NCI-H2171 (cell line): ENCODE results near the gene RNF182.
"Not testable (repeated sequence)": the region's sequence is repeated elsewhere in the genome, so short reads cannot be mapped to it uniquely, and the experiment has no call there.

Source experiments
- DNase-seq: peaks from one replicate; lab custom pipeline; 2025; lab: John Stamatoyannopoulos, UW

Gene RNF182

DNA sequence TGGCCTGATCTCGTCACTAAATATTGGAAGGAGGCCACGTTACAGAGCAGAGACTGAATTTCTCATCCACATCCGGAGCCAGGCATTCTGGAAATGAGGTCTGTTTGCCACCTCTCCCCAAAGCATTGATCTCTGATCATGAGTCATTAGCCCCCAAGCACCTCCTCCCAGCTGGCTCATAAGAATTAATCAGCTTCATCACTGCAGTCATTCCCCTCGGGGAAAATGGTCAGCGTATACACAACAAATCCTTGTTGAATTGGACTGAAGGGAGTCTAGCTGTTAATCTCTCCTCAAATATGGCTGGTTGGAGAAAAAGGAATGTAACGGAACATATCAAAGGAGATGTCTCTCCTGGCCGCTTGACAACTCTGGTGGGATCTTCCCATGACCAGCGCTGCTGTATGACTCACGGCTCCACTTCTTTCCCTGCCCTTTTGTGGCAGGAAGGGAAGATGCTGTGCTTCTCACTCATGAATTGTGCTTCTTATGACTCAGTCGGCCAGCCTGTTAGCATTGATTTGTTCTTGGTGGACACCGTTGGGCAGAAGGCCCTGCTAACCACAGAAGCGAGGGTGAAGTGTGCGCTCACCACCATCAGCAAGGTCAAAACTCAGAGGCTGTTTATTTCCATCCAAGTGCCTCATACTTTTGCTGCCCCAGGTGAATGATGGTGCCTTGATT, 76.7 kb downstream of the RNF182 start:
- no peak for DNase-seq

DNA sequence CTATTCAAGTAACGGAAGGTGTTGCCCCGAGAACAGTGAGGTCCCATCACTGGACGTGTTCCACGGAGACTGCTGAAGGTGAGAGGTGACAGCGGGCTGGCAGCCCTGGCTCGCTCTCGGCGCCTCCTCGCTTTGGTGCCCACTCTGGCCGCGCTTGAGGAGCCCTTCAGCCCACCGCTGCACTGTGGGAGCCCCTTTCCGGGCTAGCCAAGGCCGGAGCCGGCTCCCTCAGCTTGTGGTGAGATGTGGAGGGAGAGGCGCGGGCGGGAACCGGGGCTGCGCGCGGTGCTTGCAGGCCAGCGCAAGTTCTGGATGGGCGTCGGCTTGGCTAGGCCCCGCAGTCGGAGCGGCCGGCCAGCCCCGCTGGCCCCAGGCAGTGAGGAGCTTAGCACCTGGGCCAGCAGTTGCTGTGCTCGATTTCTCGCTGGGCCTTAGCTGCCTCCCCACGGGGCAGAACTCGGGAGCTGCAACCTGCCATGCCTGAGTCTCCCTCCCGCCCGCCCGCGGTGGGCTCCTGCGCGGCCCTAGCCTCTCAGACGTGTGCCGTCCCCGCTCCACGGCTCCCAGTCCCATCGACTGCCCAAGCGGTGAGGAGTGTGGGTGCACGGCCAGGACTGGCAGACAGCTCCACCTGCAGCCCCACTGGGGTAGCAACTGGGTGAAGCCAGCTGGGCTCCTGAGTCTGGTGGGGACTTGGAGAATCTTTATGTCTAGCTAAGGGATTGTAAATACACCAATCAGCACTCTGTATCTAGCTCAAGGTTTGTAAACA, 77.6 kb downstream of the RNF182 start:
- DNase-seq, result no peak

DNA sequence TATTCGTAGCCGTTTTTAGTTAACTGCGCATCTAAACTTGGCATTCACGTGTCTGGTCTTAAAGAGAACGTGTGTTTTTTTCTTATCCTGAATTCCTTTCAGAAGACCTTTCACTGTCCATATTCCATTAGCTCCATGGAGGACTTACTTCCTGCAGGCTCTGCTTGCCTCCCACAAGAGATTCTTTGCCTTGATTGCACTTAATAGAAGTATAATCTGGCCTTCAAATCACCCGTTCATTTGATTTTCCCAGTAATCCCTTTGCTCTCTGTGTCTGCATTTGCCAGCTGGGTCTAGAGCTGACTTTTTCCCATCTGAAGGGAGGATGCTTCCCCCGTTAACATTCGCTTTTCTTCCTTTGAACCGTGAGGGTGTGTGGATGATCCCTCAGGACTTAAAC, 79.5 kb downstream of the RNF182 start:
- DNase-seq, result no peak

DNA sequence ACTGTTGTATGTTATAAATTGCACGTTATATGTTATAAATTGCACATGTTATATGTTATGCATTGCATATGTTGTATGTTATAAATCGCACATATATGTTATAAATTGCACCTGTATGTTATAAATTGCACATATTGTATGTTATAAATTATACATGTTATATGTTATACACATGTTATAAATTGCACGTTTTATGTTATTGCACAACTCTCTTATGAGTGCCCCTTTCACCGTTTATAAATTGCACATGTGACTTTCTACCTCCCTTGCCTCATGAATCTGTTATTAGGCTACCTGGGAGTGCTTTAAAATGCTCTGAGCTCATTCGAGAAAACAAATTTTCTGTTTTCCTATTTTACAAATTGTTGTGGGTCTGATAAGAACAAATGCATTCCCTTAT, 84.1 kb downstream of the RNF182 start:
- DNase-seq, result no peak

DNA sequence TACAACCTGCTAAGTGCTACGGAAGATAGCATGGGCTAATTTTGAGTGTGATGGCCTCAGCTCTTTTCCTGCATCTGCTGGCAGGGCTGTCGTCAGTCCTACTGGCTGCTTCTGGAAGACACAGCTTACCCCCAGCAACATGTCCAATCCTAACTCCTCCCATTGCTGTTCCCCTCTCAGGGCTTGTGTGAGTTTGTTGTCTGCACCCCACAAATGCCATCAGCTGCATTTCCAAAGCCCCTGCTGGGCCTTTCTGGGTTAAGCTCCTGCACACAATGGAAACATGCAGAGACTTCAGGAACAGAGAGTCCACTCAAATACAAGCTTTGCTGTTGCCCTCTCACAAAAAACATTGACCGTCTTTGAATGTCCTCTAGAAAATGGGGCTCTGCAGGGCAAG, 84.7 kb downstream of the RNF182 start:
- DNase-seq, result no peak

- DNase-seq, result no peak
Measured at GRCh38 chr6:14010275-14010674, 85.5 kb downstream of the RNF182 start.

- DNase-seq, result no peak
Measured at GRCh38 chr6:14012313-14013030, 87.7 kb downstream of the RNF182 start.

DNA sequence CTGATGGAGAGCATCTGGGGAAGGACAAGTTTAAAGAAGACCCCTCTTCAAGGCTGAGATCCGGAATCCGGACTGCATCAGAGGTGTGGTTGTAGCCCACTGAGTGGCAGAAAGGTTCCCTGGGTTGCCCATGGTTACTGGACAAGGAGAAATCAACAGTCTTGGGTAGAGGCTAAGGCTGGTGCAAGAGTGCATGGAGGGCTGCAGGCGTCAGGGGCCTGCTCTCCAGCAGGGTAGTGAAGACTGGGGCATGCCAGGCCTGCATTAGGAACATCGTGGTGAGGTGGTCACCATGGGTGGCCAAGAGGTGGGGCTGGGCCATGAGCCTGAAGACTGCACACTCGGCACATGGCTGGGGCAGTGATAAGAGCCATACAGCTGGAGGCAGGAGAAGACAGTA, 91.2 kb downstream of the RNF182 start:
- DNase-seq, result no peak

DNA sequence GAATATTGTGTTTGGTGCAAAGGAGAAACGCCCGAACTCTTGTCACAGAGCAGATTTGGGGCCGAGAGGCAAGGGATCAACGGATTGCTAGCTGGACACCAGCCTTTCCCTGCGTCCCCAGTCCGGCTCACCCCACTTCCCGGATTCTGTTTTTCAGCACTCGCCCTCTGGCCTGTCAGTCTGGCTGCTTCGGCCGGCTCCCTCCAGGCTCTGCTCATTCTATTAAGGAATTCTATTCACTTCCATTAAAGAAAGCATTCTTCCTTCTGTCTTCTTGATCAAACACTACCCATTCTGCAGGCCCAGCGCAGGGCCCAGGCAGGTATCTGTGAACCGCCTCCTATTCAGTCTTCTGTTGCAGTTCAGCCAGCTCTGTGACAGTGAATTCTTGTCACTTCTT, 91.7 kb downstream of the RNF182 start:
- no peak for DNase-seq

- no peak for DNase-seq
Measured at GRCh38 chr6:14016935-14017625, 92.3 kb downstream of the RNF182 start.

DNA sequence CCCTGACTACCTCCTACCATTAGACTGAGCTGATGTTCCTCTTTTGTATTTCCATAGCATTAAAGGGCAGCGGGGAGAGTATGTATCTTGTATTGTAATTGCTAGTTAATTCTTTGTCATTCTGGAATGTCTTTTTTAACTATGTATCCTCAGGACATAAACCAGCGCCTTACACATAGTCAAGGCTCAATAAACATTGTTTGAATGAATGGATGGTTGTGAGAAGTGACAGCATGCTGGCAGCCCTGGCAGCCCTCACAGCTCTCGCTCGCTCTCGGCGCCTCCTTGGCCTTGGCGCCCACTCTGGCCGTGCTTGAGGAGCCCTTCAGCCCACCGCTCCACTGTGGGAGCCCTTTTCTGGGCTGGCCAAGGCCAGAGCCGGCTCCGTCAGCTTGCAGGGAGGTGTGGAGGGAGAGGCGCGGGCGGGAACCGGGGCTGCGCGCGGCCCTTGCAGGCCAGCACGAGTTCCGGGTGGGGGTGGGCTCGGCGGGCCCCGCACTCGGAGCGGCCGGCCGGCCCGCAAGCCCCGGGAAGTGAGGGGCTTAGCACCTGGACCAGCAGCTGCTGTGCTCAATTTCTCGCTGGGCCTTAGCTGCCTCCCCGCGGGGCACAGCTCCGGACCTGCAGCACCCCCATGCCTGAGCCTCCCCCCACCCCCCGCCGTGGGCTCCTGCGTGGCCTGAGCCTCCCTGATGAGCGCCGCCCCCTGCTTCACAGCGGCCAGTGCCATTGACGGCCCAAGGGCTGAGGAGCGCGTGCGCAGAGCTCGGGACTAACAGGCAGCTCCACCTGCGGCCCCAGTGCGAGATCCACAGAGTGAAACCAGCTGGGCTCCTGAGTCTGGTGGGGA, 93.1 kb downstream of the RNF182 start:
- DNase-seq, result no peak

- not testable (repeated sequence) for DNase-seq
Measured at GRCh38 chr6:14018559-14018958, 93.8 kb downstream of the RNF182 start.

DNA sequence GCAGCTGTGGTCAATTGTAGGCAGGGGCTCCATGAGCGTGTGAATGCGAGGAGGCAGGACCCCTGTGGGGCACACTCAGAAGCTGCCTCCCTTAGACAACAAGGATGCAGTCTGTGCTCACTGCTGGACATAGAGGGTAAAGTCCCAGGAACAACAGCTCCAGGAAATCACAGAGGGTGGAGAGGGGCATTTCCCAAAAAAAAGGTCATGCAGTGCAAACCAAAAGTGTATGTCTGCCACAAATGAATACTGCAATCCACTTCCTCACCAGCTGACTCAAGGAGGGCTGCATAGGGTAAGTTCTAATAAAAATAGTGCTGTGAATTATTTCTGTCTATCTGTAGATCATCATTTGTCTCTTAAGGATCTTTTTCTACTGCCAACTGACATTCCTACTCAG, 95.8 kb downstream of the RNF182 start:
- DNase-seq, result no peak

DNA sequence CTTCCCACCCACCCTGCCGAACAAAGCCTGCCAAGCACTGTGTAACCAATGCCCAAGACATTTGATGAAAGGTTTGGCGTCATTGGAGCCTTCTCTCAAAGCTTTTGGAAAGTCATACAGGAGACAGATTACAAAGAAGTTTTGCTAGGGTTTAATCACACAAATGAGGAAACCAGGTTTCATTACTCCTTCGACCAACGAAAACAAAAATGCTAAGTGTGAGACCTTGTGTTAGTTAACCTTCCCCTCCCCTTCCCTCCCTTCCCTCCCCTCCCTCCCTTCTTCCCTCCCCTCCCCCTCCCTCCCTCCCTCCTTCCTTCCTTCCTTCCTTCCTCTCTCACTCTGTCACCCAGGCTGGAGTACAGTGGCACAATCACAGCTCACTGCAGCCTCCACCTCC, 96.7 kb downstream of the RNF182 start:
- DNase-seq, result no peak

GRCh38 chr6:14022673-14023072, 97.9 kb downstream of the RNF182 start:
- no peak for DNase-seq

DNA sequence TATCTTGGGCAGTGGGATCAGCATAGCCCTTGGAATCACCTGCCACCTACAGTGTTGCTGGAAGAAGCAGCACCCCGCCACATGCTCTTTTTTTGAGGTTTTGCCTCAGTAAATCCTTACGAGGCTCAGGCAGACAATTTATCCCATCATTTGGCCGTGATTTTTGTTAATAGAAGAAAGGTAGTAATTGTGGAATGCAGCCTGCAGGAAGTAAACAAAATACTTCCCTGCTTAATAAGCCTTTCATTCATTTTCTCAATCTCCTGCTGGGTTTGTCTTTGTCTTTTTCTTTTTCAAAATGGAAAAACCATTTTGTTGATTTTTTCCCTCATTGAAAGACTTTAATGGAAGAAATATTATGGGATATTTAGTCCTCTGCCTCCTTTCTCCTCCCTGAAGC, 99.1 kb downstream of the RNF182 start:
- no peak for DNase-seq

DNA sequence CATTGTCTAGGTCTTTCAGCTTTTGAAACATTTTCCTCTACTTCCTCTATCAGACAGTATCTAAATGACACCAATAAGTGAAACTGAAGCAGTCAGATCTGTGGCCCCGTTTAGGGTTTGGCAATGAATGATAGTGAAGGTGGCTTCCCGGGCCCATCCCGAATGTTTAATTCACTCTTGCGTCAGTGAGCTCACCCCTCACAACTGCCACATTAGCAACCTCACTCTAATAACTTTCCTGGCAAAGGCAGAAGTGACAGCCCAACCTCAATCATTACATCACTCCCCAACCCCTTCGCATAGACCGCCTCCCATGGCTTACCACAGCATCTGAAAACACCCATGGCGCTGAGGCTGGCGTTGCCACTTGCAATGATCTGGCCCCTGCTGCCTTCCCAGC, 100.4 kb downstream of the RNF182 start:
- DNase-seq, result no peak

DNA sequence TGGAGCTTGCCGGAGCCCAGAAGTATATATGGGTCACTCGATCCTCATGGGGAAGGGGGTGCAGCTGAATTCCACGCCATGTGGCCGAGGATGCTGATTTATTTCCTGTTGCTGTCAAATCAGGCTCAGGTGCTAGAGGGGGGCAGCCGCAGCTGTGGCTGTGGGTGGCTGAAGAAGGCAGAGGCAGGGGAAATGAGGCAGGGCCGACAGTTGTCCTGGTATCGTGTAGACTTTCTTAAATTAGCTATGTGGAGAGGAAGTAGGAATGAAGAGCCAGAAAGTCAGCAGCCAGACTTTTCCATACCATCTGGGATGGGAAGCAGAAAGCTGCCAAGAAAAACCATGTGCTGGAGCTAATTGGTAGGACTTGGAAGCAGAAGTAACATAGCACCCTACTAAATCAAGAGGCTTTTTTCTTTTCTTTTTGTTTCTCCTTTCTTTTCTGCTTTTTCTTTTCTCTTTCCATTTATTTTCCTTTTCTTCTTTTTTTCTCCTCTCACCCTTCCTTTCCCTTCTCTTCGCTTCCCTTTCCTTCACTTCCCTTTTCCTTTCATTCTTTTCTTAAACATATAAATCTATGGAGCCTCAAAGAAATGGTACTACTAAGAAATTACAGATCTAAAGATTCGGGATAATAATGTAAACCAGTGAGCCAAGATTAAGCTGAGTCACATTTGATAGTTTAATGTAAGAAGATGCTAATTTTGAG, 102.2 kb downstream of the RNF182 start:
- peak; percentile 32 for DNase-seq

- DNase-seq, result no peak
Measured at GRCh38 chr6:14028631-14029030, 103.9 kb downstream of the RNF182 start.

DNA sequence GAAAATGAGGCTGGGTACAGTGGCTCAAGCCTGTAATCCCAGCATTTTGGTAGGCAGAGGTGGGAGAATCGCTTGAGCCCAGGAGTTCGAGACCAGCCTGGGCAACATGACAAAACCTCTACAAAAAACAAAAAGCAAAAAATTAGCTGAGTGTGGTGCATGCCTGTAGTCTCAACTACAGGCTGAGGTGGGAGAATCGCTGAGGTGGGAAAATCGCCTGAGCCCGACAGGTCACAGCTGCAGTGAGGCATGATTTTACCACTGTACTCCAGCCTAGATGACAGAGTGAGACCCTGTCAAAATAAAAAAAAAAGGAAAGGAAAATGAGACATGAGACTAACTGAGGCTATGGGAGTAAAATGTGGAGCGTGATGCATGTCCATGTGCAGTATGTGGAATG, 104.9 kb downstream of the RNF182 start:
- no peak for DNase-seq
